ENCODE results near the gene MRPL20. TPM values are rescaled to one million over a fixed set of nuclear protein-coding genes. Genes with fewer than 3 reads are reported as not detected.
"Not testable (repeated sequence)": the region's sequence is repeated elsewhere in the genome, so short reads cannot be mapped to it uniquely, and the experiment has no call there.

Gene MRPL20
- total RNA-seq, 1 donor from 2014 or later, result 54.6 TPM

DNA sequence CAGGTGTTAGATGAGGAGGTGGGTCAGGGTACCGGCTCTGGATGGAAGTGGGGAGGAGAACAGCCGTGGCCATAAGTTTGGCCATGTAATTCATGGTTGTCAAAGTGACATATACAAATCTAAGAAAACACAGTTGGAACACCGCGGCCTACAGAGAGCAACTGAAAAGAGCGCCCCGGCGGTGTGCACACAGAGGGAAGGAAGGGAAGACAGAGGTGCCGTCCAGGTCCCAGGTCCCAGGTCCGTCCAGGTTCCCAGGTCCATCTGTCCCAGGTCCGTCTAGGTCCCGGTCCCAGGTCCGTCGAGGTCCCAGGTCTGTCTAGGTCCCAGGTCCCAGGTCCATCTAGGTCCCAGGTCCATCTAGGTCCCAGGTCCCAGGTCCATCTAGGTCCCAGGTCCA lies 4.5 kb upstream of the MRPL20 start:
- no peak for DNase-seq (ENCODE audit: low spot score in 2 of 2)
- FAIRE-seq, result no peak

- DNase-seq (ENCODE audit: low spot score in 2 of 2); FAIRE-seq: not testable (repeated sequence)
Measured at GRCh38 chr1:1410238-1410637, 3.1 kb upstream of the MRPL20 start.

- DNase-seq (ENCODE audit: low spot score in 2 of 2) (no peak), FAIRE-seq (no peak)
Measured at GRCh38 chr1:1407636-1408318, 684 bp upstream of the MRPL20 start.

DNA sequence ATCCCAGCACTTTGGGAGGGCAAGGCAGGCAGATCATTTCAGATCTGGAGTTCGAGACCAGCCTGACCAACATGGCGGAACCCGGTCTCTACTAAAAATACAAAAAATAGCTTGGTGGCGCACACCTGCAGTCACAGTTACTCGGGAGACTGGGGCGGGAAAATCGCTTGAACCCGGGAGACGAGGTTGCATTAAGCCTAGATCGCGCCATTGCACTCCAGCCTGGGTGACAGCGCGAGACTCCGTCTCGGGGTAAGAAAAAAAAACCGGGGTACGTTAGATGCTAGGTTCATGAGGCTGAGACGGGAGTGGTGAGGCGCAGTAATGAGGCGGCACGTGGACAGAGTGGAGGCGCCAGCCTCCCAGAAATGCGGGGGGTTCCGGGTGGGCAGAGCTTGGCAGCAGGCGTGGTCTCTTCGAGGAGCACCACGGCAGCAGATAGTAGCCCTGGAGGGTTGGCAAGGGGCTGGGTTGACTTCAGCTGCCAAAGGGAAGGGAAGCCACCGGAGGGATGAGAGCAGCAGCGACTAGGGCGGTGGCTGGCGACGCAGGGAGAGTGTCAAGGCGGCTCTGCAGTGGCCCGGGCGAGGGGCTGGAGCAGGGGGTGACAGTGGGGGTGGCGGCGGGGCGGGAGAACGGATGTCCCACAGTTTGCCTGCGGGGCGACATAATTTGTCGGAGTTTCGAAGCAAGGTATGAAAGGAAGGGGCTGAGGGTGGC lies 832 bp downstream of the MRPL20 start:
- FAIRE-seq, result no peak
- DNase-seq (ENCODE audit: low spot score in 2 of 2), result peak in 1 of 2 donors; percentile 29

- no peak for FAIRE-seq
- no peak for DNase-seq (ENCODE audit: low spot score in 2 of 2)
Measured at GRCh38 chr1:1403653-1404052, 3.4 kb downstream of the MRPL20 start.

GRCh38 chr1:1402901-1403392 lies 4.1 kb downstream of the MRPL20 start:
- not testable (repeated sequence) for FAIRE-seq; DNase-seq (ENCODE audit: low spot score in 2 of 2)

- FAIRE-seq, result no peak
- DNase-seq (ENCODE audit: low spot score in 2 of 2), result no peak
Measured at GRCh38 chr1:1402072-1402900, 4.8 kb downstream of the MRPL20 start.

DNA sequence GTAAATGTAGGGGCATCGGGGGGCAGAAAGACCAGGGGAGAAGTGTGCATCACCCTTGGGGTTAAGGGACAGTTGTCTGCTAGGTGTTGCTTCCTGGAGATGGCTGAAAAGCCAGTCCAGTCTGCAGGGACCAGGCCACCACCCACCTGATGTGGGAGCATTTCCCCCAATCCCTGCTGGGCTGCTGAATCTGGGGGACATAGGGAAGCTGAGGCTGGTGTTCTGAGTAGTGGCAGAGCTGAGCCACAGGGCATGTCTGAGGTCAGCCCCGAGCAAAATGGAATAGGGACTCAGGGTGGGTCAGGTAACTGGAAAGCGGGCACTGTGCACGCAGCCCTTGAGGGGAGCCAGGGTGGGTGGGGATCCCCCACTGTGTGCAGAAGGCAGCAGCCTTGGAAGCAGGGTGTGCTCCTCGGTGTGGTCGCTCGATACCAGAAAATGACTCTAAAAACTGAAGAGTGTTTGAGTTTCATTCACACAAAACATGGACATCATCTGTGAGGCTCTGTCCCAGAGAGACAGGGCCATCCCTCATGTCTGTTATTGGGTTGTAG lies 5.6 kb downstream of the MRPL20 start:
- DNase-seq (ENCODE audit: low spot score in 2 of 2), result no peak
- no peak for FAIRE-seq

- DNase-seq (ENCODE audit: low spot score in 2 of 2) (no peak), FAIRE-seq (no peak)
Measured at GRCh38 chr1:1400576-1401456, 6.3 kb downstream of the MRPL20 start.

- FAIRE-seq, result no peak
- no peak for DNase-seq (ENCODE audit: low spot score in 2 of 2)
Measured at GRCh38 chr1:1399872-1400575, 7.1 kb downstream of the MRPL20 start.

- peak; percentile 98 to 99 for DNase-seq (ENCODE audit: low spot score in 2 of 2)
- no peak for FAIRE-seq
Measured at GRCh38 chr1:1399187-1399871, 7.8 kb downstream of the MRPL20 start, which contains the start of gene CCNL2. CCNL2 (minus strand) TSS chr1:1399335; CDS start chr1:1399306, 29 bp downstream.

DNA sequence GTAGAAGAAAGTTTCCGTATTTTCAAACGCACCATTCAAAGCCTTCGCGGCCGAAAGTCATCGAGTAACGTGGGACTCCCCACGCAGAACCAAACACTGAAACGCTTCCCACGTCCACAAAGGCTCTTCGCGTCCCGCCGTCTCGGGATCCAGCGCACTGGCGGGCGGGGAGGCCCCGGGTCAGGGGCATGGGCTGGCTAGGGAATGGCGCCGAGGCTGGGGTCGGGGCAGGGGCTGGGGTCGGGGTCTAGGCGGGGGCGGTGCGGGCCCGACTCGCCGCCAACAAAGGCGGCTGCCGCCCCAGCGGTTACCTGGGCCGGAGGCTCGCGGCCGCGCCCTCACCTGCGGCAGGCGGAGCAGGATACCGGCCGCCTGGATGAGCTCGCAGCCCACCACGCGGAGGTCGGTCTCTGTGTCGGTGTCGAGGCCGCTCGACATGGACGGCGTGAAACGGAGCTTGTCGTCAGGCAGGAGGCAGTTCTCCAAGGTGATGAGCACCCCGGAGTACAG lies 8.4 kb downstream of the MRPL20 start:
- DNase-seq (ENCODE audit: low spot score in 2 of 2) (no peak), FAIRE-seq (no peak)

DNA sequence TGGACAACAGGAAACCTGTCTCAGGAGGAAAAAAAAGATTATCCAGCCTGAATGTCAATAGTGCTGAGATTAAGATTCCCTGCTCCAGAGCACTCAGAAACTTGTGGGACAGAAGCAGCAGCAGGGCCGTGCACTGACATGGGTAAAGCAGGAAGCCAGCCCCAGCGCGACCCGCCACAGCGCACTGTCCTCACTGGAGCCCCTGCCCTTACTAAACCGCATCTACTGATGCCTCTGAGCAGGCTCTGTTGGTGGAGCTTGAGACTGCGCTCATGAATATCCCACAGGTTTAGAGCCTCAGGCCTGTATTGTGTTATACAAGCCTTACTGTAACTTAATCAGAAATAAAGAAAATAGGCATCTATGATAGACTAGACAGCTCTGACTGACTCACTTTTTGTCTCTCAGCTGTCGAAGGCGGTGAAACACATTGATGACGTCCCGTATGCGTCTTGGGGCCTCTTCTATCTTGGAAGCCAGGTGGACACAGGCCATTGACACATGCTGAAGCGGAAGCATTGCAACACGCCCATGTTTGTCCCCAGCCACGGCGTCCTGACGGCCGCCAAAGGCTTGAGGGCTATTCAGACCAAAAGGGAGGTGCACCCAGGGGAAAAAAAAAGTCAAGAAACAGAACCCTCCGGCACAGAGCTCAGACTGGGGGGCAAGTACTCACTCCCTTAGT lies 9.1 kb downstream of the MRPL20 start:
- no peak for FAIRE-seq
- DNase-seq (ENCODE audit: low spot score in 2 of 2), result no peak

- FAIRE-seq, result no peak
Measured at GRCh38 chr1:1395166-1395565, 11.9 kb downstream of the MRPL20 start.

GRCh38 chr1:1394116-1394515 lies 13.0 kb downstream of the MRPL20 start:
- DNase-seq (ENCODE audit: low spot score in 2 of 2) (no peak), FAIRE-seq (no peak)

More at GRCh38 chr1:1395166-1395565, 11.9 kb downstream of the MRPL20 start:
- no peak for DNase-seq (ENCODE audit: low spot score in 2 of 2)

GRCh38 chr1:1393428-1393827 lies 13.7 kb downstream of the MRPL20 start:
- no peak for FAIRE-seq
- no peak for DNase-seq (ENCODE audit: low spot score in 2 of 2)

GRCh38 chr1:1393014-1393413 lies 14.1 kb downstream of the MRPL20 start:
- no peak for FAIRE-seq
- no peak for DNase-seq (ENCODE audit: low spot score in 2 of 2)

DNA sequence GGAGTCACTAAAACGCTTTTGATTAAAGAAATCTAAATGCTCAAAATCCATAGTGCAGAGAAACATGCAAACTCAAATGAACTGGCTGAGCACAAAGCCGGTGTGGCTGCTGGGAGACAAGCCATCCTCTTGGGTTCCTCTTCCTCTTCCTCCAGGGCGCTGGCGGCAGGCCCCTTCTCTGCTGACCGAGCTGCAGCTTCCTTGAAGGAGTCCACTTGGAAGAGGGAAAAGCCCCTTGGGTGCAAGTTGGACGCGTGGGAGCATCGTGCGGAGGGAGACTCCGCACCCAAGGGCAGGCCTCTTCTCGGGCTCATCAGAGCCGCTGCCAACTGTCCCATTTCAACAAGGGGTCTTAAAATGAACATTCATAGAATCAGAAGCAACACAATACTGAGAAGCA lies 15.9 kb downstream of the MRPL20 start:
- FAIRE-seq, result no peak
- DNase-seq (ENCODE audit: low spot score in 2 of 2), result no peak
